Stimulated activated CD4-positive, alpha-beta T cell treated with anti-CD3 and anti-CD28 coated beads, Interleukin-1b, Interleukin-23, amount 100 ng/mL, for 4 hours (primary cell): ENCODE data around the gene MOCS3.
A peak's percentile ranks its signal among the peaks of the same experiment; 100 is the strongest.

Experiments
- DNase-seq, 2 donors: peaks; one replicate each; pipeline ENCODE4 v3.0.0-alpha.2; 2020; ENCODE audit warnings: low read depth in 2 of 2

MOCS3 gene, protein sequence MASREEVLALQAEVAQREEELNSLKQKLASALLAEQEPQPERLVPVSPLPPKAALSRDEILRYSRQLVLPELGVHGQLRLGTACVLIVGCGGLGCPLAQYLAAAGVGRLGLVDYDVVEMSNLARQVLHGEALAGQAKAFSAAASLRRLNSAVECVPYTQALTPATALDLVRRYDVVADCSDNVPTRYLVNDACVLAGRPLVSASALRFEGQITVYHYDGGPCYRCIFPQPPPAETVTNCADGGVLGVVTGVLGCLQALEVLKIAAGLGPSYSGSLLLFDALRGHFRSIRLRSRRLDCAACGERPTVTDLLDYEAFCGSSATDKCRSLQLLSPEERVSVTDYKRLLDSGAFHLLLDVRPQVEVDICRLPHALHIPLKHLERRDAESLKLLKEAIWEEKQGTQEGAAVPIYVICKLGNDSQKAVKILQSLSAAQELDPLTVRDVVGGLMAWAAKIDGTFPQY

GRCh38 chr20:50958615-50959542, at the start of gene MOCS3:
MOCS3 (plus strand) TSS chr20:50958818; CDS start chr20:50958843, 25 bp downstream.
- DNase-seq = peak in 1 of 2 donors; percentile 16

DNA sequence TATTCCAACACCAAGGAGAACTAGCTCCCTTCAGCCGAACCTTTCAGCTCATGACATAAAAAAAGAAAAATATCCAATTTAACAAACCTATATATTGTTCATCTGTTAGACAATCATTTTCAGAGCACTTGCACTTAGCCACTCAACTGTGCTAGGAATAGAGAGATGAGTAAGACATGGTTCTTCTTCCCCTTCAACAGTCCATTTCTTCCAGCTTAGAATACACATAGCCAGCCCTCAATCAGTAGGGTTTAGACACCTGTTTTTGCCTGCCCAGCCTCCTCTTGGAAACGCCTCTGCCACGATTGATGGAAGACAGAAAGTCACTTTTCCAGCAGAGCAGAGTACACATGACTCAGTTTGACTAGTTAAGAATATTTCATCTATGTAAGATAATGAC, 49.2 kb upstream of the MOCS3 start:
- no peak for DNase-seq

- DNase-seq = no peak
These were observed 47.6 kb upstream of the MOCS3 start for GRCh38 chr20:50911030-50911429.

DNA sequence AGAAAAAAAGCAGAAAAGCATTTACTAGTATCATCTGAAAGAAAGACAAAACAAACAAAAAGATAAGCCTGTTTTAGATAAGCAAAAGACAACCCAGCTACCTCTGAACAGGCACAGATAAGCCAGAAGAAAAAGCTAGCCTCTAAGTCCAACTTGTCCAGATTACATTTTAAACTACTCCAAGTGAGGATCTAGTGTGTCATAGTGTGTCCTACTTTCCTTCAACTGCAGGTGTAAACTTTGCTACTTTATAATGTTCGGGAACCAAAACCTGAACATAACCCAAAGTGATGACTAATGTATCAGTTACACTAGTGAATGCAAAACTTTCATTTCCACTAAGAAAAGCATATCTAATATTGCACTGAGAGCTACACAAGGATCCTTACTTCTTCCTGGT, 46.9 kb upstream of the MOCS3 start:
- DNase-seq = no peak

- DNase-seq = no peak
These were observed 44.8 kb upstream of the MOCS3 start for GRCh38 chr20:50913690-50914375.

- no peak for DNase-seq
These were observed 43.2 kb upstream of the MOCS3 start for GRCh38 chr20:50915424-50915823.

DNA sequence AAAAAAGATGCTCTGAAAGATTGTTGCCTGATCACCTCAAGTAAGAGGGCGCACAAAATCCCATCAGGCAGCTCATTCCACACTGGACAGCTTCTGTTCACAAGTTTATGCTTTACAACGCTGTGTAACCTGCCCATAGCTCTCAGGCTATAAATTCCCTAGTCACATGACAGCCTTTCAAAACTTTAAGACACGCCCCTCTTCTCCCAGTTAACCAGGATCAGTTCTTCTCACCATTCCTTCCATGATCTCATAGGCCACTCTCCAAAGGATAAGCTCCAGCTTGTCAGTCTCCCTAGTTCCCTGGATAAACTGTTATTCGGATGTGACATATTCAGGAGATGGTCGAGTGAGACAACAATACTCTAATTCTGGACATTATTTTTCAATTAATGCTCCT, 42.4 kb upstream of the MOCS3 start:
- no peak for DNase-seq

DNA sequence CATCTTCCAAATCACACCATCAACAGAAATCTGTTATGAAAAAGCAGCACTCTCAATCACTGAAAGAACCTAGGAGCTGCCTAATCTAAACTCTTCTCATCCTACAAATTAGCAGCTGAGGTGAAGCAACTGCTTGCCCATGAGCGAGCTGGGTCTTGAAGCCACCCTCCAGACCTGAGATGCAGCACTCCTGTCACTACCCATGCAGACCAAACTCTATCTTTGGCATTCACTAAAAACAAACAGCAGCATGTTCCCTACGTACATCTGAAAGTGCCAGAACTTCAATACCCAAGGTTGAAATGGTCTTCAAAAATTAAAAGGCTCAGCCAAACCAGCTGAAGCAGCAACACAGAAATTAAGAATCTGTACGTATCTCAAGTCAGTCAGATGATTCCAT, 41.7 kb upstream of the MOCS3 start:
- DNase-seq = no peak

GRCh38 chr20:50918403-50918802, 40.2 kb upstream of the MOCS3 start:
- no peak for DNase-seq

DNA sequence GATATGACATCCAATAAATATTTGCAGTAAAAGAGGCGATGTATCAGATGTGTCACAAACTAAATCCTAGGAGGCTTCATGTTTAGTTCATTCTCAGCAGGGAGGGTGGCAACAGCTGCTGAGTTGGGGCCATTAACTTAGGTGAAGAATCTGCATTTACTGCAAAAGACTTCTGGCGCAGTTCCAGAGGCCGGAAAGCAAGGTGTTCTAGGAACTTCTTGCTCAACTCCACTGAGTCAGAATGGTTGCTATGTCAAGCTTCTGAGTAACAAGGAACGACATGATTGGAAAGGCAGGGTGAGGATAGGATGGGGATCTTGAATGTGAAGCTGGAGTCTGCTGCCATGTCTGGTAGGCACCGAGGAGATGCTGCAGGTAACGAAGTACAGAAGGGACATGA, 39.1 kb upstream of the MOCS3 start:
- no peak for DNase-seq

DNA sequence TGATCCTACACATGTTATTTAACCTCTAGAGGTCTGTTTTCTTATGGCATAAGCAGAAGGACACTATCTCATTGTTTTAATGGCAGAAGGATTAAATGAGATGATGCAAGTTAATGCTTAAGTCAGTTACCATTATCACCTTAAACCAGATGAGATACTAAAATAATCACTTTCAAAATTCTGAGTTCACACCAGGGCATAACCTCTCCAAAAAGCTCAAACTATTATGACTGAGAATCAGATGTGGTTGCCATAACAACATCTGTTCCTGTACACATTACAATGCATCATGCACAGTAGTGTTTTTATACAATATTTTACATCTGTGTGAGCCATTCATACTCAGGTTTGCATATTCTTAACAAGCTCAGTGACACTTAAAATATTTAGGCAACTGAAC, 37.6 kb upstream of the MOCS3 start:
- no peak for DNase-seq

GRCh38 chr20:50921803-50922501, 36.7 kb upstream of the MOCS3 start:
- DNase-seq = no peak

DNA sequence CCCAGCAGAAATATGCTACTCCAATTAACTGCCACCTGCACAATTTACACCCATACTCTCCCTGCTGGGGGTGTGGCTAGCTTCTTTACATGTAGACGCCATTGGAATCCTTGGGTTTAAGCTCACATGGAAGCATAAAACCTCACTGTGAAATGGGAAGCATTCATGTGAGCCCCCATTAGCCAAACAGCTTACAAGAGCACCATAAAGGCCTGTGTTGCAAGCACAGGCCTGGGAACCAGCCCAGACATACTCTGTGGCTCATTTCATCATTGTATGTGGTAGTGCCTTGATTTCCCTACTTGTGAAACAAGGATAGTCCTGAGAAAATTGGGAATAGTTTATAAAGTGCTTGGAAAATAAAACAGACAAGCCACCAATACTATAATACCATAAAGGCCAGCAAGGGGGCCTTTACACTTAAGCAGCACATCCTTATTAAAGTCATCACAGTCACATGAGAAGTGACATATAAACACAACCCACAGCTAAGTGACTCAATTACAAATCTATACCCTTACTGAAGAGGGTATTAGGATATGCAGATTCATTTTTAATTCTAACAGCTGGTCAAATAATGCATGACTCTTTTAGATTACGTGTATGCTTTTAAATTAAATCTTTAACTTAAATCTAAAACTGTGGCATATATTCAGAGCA, 34.2 kb upstream of the MOCS3 start:
- DNase-seq = no peak

DNA sequence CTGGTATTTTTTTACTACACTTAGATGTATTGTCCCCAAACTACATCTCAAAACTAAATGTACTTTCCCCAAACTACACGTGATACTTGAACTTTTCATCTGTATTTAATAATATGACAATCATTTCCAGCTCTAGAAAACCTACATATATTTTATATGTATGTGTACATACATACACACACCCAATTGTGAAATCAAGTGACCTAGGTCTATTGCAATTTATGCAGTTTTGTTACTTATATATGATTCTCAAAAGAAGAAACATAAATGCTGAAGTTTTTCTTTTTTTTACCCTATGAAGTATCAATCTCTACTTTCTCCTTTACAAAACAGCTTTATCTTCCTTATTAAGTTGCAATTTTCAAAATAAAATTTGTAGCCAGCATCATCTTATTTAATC, 32.1 kb upstream of the MOCS3 start:
- DNase-seq = no peak

GRCh38 chr20:50928469-50928868, 30.1 kb upstream of the MOCS3 start:
- no peak for DNase-seq

- peak; percentile 75 to 85 for DNase-seq
These were observed 29.1 kb upstream of the MOCS3 start for GRCh38 chr20:50929299-50930138.

GRCh38 chr20:50930139-50930975, 28.3 kb upstream of the MOCS3 start:
- peak; percentile 3 to 24 for DNase-seq

- no peak for DNase-seq
These were observed 27.7 kb upstream of the MOCS3 start for GRCh38 chr20:50930976-50931305.

GRCh38 chr20:50931306-50932015, 27.2 kb upstream of the MOCS3 start, which contains the start of gene ADNP:
ADNP (minus strand) TSS chr20:50931437; CDS start chr20:50903996, 27,441 bp downstream.
- peak; percentile 76 to 80 for DNase-seq
